Glomerular endothelial cell (primary cell): Measurements from ENCODE around the gene CEP44. TPM values are rescaled to one million over a fixed set of nuclear protein-coding genes. Genes with fewer than 3 reads are reported as not detected.
A peak's percentile ranks its signal among the peaks of the same experiment; 100 is the strongest.
"Not testable (repeated sequence)": the region's sequence is repeated elsewhere in the genome, so short reads cannot be mapped to it uniquely, and the experiment has no call there.

Experiments
- DNase-seq: peaks from one replicate; pipeline ENCODE4 v3.0.0-alpha.2; 2011; ENCODE audit warnings: low read depth, low spot score; ENCODE audit errors: extremely low read depth
- total RNA-seq: library from RNA; depleted of rRNA; stranded (reverse); fragments of >200 nt; gene quantifications from 2 replicates; pipeline ENCODE4 v1.2.3, GENCODE V29; 2015

Gene CEP44
- total RNA-seq, 1 donor from 2014 or later = 9.0 TPM

- DNase-seq = no peak
Measured at GRCh38 chr4:174277433-174277832, 6.3 kb upstream of the CEP44 start.

GRCh38 chr4:174278467-174278866 is 5.2 kb upstream of the CEP44 start:
- DNase-seq = no peak

- DNase-seq = no peak
Measured at GRCh38 chr4:174279433-174280155, 4.1 kb upstream of the CEP44 start.

GRCh38 chr4:174281182-174281737 is 2.5 kb upstream of the CEP44 start:
- no peak for DNase-seq

- DNase-seq = no peak
Measured at GRCh38 chr4:174281901-174282300, 1.8 kb upstream of the CEP44 start.

GRCh38 chr4:174282836-174283506 is 740 bp upstream of the CEP44 start:
- DNase-seq = peak; percentile 88

- peak; percentile 4 for DNase-seq
Measured at GRCh38 chr4:174284487-174284886, 776 bp downstream of the CEP44 start.

GRCh38 chr4:174286870-174287269 is 3.2 kb downstream of the CEP44 start:
- no peak for DNase-seq

GRCh38 chr4:174292473-174292872 is 8.8 kb downstream of the CEP44 start:
- no peak for DNase-seq

- DNase-seq = not testable (repeated sequence)
Measured at GRCh38 chr4:174294641-174295040, 10.9 kb downstream of the CEP44 start.

GRCh38 chr4:174295142-174295541 is 11.4 kb downstream of the CEP44 start:
- not testable (repeated sequence) for DNase-seq

GRCh38 chr4:174303687-174304086 is 20.0 kb downstream of the CEP44 start:
- no peak for DNase-seq

GRCh38 chr4:174304664-174305063 is 21.0 kb downstream of the CEP44 start:
- DNase-seq = no peak

- DNase-seq = no peak
Measured at GRCh38 chr4:174305961-174306360, 22.2 kb downstream of the CEP44 start.

GRCh38 chr4:174307694-174308093 is 24.0 kb downstream of the CEP44 start:
- no peak for DNase-seq

- DNase-seq = no peak
Measured at GRCh38 chr4:174312993-174313392, 29.3 kb downstream of the CEP44 start.

GRCh38 chr4:174314274-174314673 is 30.6 kb downstream of the CEP44 start:
- no peak for DNase-seq

- no peak for DNase-seq
Measured at GRCh38 chr4:174314770-174315169, 31.1 kb downstream of the CEP44 start.

GRCh38 chr4:174316546-174316945 is 32.8 kb downstream of the CEP44 start:
- no peak for DNase-seq

GRCh38 chr4:174316954-174317353 is 33.2 kb downstream of the CEP44 start:
- no peak for DNase-seq

GRCh38 chr4:174317531-174317930 is 33.8 kb downstream of the CEP44 start:
- peak; percentile 20 for DNase-seq
